Loucy (cell line): Measurements from ENCODE around the gene ZSCAN4.

ENCODE experiments used
- H2AFZ ChIP-seq: fragments of 200-600 bp; sonication (generic); 2 replicates; pipeline ENCODE4 v1.6.0; 2016; ENCODE audit warnings: antibody characterized with exemption, mild to moderate bottlenecking, low read length, moderate library complexity
- H3F3A ChIP-seq: fragments of 200-600 bp; 2 replicates; pipeline ENCODE4 v1.6.0; 2016; ENCODE audit warnings: antibody characterized with exemption, low read depth, mild to moderate bottlenecking
- H3K27me3 ChIP-seq: fragments of 200-600 bp; sonication (generic); 2 replicates; pipeline ENCODE4 v1.6.1; 2014; ENCODE audit warnings: low read length, mild to moderate bottlenecking; ENCODE audit not compliant: insufficient read depth, poor library complexity, severe bottlenecking
- H3K36me3 ChIP-seq: fragments of 200-600 bp; sonication (generic); 2 replicates; pipeline ENCODE4 v1.6.1; 2016; ENCODE audit warnings: low read length; ENCODE audit not compliant: insufficient read depth
- H3K4me1 ChIP-seq: fragments of 200-600 bp; sonication (generic); 2 replicates; pipeline ENCODE4 v1.5.1; 2014; ENCODE audit warnings: low read length, mild to moderate bottlenecking; ENCODE audit not compliant: insufficient read depth, poor library complexity, severe bottlenecking
- H3K4me2 ChIP-seq: fragments of 200-600 bp; sonication (generic); 2 replicates; pipeline ENCODE4 v1.6.0; 2014; ENCODE audit warnings: antibody characterized with exemption, low read length, low read depth, mild to moderate bottlenecking; ENCODE audit not compliant: poor library complexity, severe bottlenecking
- H3K4me3 ChIP-seq: fragments of 200-600 bp; sonication (generic); 2 replicates; pipeline ENCODE4 v1.5.1; 2014; ENCODE audit warnings: low read length, mild to moderate bottlenecking, mixed read lengths; ENCODE audit not compliant: poor library complexity, severe bottlenecking
- H3K79me2 ChIP-seq: fragments of 200-600 bp; sonication (generic); 2 replicates; pipeline ENCODE4 v1.6.1; 2014; ENCODE audit warnings: low read length; ENCODE audit not compliant: insufficient read depth
- H3K9ac ChIP-seq: fragments of 200-600 bp; sonication (generic); 2 replicates; pipeline ENCODE4 v1.6.0; 2014; ENCODE audit warnings: mild to moderate bottlenecking, low read depth, low read length, moderate library complexity; ENCODE audit not compliant: poor library complexity, severe bottlenecking
- H3K9me2 ChIP-seq: fragments of 200-600 bp; sonication (generic); replicated peaks from 2 replicates; pipeline ENCODE4 v1.6.1; 2016; ENCODE audit warnings: low read depth, low read length, mixed read lengths
- H3K9me3 ChIP-seq: fragments of 200-600 bp; sonication (generic); 2 replicates; pipeline ENCODE4 v1.6.1; 2014; ENCODE audit warnings: mild to moderate bottlenecking, antibody characterized with exemption, low read length, low read depth; ENCODE audit not compliant: insufficient read depth
- H4K20me1 ChIP-seq: fragments of 200-600 bp; sonication (generic); 2 replicates; pipeline ENCODE4 v1.6.0; 2014; ENCODE audit warnings: antibody characterized with exemption, low read length, mild to moderate bottlenecking; ENCODE audit not compliant: insufficient read depth, poor library complexity, severe bottlenecking
- EZH2phosphoT487 ChIP-seq: fragments of 200-600 bp; IDR thresholded peaks from 2 replicates; pipeline ENCODE4 v1.6.1; 2018; ENCODE audit warnings: antibody characterized with exemption, mild to moderate bottlenecking, moderate library complexity, borderline replicate concordance
- TF ChIP-seq, protein P1 (sequence below): fragments of 200-600 bp; sonication (generic); conservative IDR thresholded peaks from 2 replicates; pipeline ENCODE4 v1.5.1; 2014; ENCODE audit warnings: mild to moderate bottlenecking, antibody characterized with exemption, low read length

Gene ZSCAN4

DNA sequence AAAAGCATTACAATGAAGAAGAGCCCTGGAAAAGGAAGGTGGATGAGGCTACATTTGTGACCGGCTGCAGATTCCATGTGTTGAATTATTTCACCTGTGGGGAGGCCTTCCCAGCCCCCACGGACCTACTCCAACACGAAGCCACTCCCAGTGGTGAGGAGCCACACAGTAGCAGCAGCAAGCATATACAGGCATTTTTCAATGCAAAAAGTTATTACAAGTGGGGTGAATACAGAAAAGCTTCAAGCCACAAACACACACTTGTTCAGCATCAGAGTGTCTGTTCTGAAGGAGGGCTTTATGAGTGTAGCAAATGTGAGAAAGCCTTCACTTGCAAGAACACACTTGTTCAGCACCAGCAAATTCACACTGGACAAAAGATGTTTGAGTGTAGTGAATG lies 18.0 kb downstream of the ZSCAN4 start:
- Histone ChIP-seq H3K9ac (no peak overlapping the region), H3K27me3 (no peaks in the 10 kb centered on the region), H3F3A (no peaks in the 10 kb centered on the region), H3K4me3 (no peak overlapping the region), H3K36me3 (peaks cover 52% of the 10 kb centered on the region), H2AFZ (no peak overlapping the region), H3K4me2 (no peak overlapping the region), H3K4me1 (peaks cover 14% of the 10 kb centered on the region), H3K79me2 (peaks cover 82% of the 10 kb centered on the region), H3K9me3 (peaks cover 76% of the 10 kb centered on the region), H3K9me2 (no peaks in the 10 kb centered on the region), H4K20me1 (no peaks in the 10 kb centered on the region)
- TF ChIP-seq EZH2phosphoT487 = no peak
- TF ChIP-seq, protein P1, sequence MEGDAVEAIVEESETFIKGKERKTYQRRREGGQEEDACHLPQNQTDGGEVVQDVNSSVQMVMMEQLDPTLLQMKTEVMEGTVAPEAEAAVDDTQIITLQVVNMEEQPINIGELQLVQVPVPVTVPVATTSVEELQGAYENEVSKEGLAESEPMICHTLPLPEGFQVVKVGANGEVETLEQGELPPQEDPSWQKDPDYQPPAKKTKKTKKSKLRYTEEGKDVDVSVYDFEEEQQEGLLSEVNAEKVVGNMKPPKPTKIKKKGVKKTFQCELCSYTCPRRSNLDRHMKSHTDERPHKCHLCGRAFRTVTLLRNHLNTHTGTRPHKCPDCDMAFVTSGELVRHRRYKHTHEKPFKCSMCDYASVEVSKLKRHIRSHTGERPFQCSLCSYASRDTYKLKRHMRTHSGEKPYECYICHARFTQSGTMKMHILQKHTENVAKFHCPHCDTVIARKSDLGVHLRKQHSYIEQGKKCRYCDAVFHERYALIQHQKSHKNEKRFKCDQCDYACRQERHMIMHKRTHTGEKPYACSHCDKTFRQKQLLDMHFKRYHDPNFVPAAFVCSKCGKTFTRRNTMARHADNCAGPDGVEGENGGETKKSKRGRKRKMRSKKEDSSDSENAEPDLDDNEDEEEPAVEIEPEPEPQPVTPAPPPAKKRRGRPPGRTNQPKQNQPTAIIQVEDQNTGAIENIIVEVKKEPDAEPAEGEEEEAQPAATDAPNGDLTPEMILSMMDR = no peak

DNA sequence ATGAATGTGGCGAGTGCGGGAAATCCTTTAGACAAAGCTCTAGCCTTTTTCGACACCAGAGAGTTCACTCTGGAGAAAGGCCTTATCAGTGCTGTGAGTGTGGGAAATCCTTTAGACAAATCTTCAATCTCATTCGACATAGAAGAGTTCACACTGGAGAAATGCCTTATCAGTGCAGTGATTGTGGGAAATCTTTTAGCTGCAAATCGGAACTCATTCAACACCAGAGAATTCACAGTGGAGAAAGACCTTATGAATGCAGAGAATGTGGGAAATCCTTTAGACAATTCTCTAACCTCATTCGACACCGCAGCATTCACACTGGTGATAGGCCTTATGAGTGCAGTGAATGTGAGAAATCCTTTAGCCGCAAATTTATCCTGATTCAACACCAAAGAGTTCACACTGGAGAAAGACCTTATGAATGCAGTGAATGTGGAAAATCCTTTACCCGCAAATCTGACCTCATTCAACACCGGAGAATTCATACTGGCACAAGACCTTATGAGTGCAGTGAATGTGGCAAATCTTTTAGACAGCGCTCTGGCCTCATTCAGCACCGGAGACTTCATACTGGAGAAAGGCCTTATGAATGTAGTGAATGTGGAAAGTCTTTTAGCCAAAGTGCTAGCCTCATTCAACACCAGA lies 18.8 kb downstream of the ZSCAN4 start:
- Histone ChIP-seq H3K36me3 (peaks cover 52% of the 10 kb centered on the region), H3K9me3 (peaks cover 76% of the 10 kb centered on the region), H3K9ac (no peak overlapping the region), H3F3A (no peaks in the 10 kb centered on the region), H2AFZ (no peak overlapping the region), H3K79me2 (peaks cover 75% of the 10 kb centered on the region), H3K9me2 (no peaks in the 10 kb centered on the region), H3K4me1 (peaks cover 14% of the 10 kb centered on the region), H3K4me2 (no peak overlapping the region), H3K4me3 (no peak overlapping the region), H3K27me3 (no peaks in the 10 kb centered on the region), H4K20me1 (no peaks in the 10 kb centered on the region)
- TF ChIP-seq, protein P1 = no peak
- TF ChIP-seq EZH2phosphoT487 = no peak

- no peak overlapping the region for H3K4me3 ChIP-seq
- no peak overlapping the region for H3K9ac ChIP-seq
- TF ChIP-seq, protein P1 = no peak
- no peak for TF ChIP-seq EZH2phosphoT487
- no peak overlapping the region for H2AFZ ChIP-seq
- peaks cover 57% of the 10 kb centered on the region for H3K36me3 ChIP-seq
- no peaks in the 10 kb centered on the region for H3F3A ChIP-seq
- no peaks in the 10 kb centered on the region for H3K27me3 ChIP-seq
- H3K4me2 ChIP-seq = no peak overlapping the region
- H3K9me3 ChIP-seq = peaks cover 73% of the 10 kb centered on the region
- H4K20me1 ChIP-seq = no peaks in the 10 kb centered on the region
- H3K9me2 ChIP-seq = no peaks in the 10 kb centered on the region
- peaks cover 68% of the 10 kb centered on the region for H3K79me2 ChIP-seq
- H3K4me1 ChIP-seq = peaks cover 7% of the 10 kb centered on the region
These were observed 19.5 kb downstream of the ZSCAN4 start for GRCh38 chr19:57688011-57688763.
